Endothelial cell of umbilical vein (primary cell): ENCODE measurements around the gene C1orf52. TPM values are rescaled to one million over a fixed set of nuclear protein-coding genes. Genes with fewer than 3 reads are reported as not detected.

ENCODE experiments used
- BruUV-seq: library from RNA; stranded (reverse); fragments of 400-500 nt; replicated peaks from 2 replicates; lab custom pipeline; 2021; lab: Mats Ljungman, UMichigan
- CTCF ChIA-PET: fragments of 300-600, 350-600 bp; sonication (Branson Sonifier 250); formaldehyde crosslinking; loops from one replicate; lab custom pipeline; 2021; ENCODE audit warnings: antibody characterized with exemption, inconsistent platforms; lab: Charles Lee
- POLR2A ChIA-PET: fragments of 300-600, 350-600 bp; sonication (Branson Sonifier 250); formaldehyde crosslinking; loops from one replicate; lab custom pipeline; 2021; ENCODE audit warnings: antibody characterized with exemption, inconsistent platforms; lab: Charles Lee
- DNase-seq: peaks from one replicate; pipeline ENCODE4 v3.0.0-alpha.2; 2011; ENCODE audit warnings: low read depth, low spot score
- FAIRE-seq: peaks from 2 replicates; lab custom pipeline; 2011; peaks lifted over from hg19 to GRCh38; lab: Jason Lieb, UNC
- H2AFZ ChIP-seq: 2 replicates; pipeline ENCODE4 v1.6.0; 2012; ENCODE audit warnings: low read depth, low read length, control low read depth, inconsistent platforms
- H3K27ac ChIP-seq: 2 replicates; pipeline ENCODE4 v1.5.1; 2011; ENCODE audit warnings: low read depth, mild to moderate bottlenecking, control low read depth, low read length, moderate library complexity; ENCODE audit not compliant: insufficient read depth
- H3K27me3 ChIP-seq, 2 experiments: 2 replicates each; pipeline versions ENCODE4 v1.6.0 to v1.6.1; 2011; ENCODE audit warnings: low read length in 2 of 2, mixed read lengths in 1 of 2; ENCODE audit not compliant: control insufficient read depth in 2 of 2, insufficient read depth in 2 of 2
- H3K36me3 ChIP-seq, 2 experiments: 2 replicates in 1 of 2; 3 replicates in 1 of 2; pipeline ENCODE4 v1.5.1; 2011; ENCODE audit warnings: low read length in 2 of 2, mild to moderate bottlenecking in 1 of 2, moderate library complexity in 1 of 2; ENCODE audit not compliant: control insufficient read depth in 2 of 2, insufficient read depth in 2 of 2; ENCODE audit errors: extremely low read depth in 1 of 2
- H3K4me1 ChIP-seq: 3 replicates; pipeline ENCODE4 v1.5.1; 2011; ENCODE audit warnings: mild to moderate bottlenecking, low read length; ENCODE audit not compliant: control insufficient read depth, insufficient read depth; ENCODE audit errors: extremely low read depth
- H3K4me2 ChIP-seq: 2 replicates; pipeline ENCODE4 v1.6.1; 2011; ENCODE audit warnings: low read length, control low read depth, mixed read lengths; ENCODE audit not compliant: insufficient read depth
- H3K4me3 ChIP-seq, 3 experiments: fragments of 200-600 bp in 1 of 3; sonication (generic), shearing (Covaris generic) in 1 of 3; replicated peaks in 1 of 3; 2 replicates each; pipeline ENCODE4 v1.5.1; 2011 to 2016; ENCODE audit warnings: control low read depth in 3 of 3, low read length in 3 of 3, mild to moderate bottlenecking in 2 of 3, inconsistent platforms in 1 of 3, low read depth in 1 of 3, moderate library complexity in 1 of 3; ENCODE audit not compliant: insufficient read depth in 1 of 3
- H3K79me2 ChIP-seq: 2 replicates; pipeline ENCODE4 v1.6.0; 2012; ENCODE audit warnings: low read length, inconsistent platforms; ENCODE audit not compliant: control insufficient read depth, insufficient read depth
- H3K9ac ChIP-seq: replicated peaks from 2 replicates; pipeline ENCODE3; 2011; ENCODE audit warnings: low read length, control low read depth; ENCODE audit not compliant: insufficient read depth; ENCODE audit errors: extremely low read depth
- H3K9me1 ChIP-seq: replicated peaks from 3 replicates; pipeline ENCODE4 v1.6.0; 2011; ENCODE audit warnings: mild to moderate bottlenecking, low read length; ENCODE audit not compliant: control insufficient read depth, insufficient read depth; ENCODE audit errors: extremely low read depth
- H3K9me3 ChIP-seq: replicated peaks from 2 replicates; pipeline ENCODE4 v1.5.1; 2012; ENCODE audit warnings: low read length, inconsistent platforms; ENCODE audit not compliant: control insufficient read depth, insufficient read depth
- H4K20me1 ChIP-seq: replicated peaks from 2 replicates; pipeline ENCODE3; 2011; ENCODE audit warnings: mild to moderate bottlenecking, low read length; ENCODE audit not compliant: control insufficient read depth, insufficient read depth; ENCODE audit errors: extremely low read depth
- CTCF ChIP-seq, 2 donors: IDR thresholded peaks; 1 replicate in 1 of 2; 2 replicates in 1 of 2; pipeline ENCODE4 v1.5.1; 2011; ENCODE audit warnings: low read length in 2 of 2, mild to moderate bottlenecking in 2 of 2, moderate library complexity in 2 of 2, control low read depth in 1 of 2, inconsistent platforms in 1 of 2, low read depth in 1 of 2; ENCODE audit not compliant: insufficient read depth in 1 of 2; ENCODE audit errors: extremely low read depth in 1 of 2
- EZH2 ChIP-seq: IDR thresholded peaks from 2 replicates; pipeline ENCODE4 v1.6.1; 2012; ENCODE audit warnings: borderline replicate concordance, low read depth, mild to moderate bottlenecking, moderate library complexity, low read length, inconsistent platforms; ENCODE audit not compliant: severe bottlenecking
- FOS ChIP-seq: IDR thresholded peaks from 2 replicates; pipeline ENCODE4 v1.6.1; 2011; ENCODE audit warnings: mild to moderate bottlenecking, low read length, moderate library complexity, borderline replicate concordance; ENCODE audit not compliant: insufficient read depth
- GATA2 ChIP-seq: IDR thresholded peaks from 2 replicates; pipeline ENCODE4 v1.7.0; 2011; ENCODE audit warnings: low read depth, mild to moderate bottlenecking, moderate library complexity, mixed read lengths, low read length; ENCODE audit not compliant: insufficient read length, insufficient read depth
- JUN ChIP-seq: IDR thresholded peaks from 2 replicates; pipeline ENCODE4 v1.6.1; 2011; ENCODE audit warnings: borderline replicate concordance, low read depth; ENCODE audit not compliant: insufficient read length, insufficient read depth
- MYC ChIP-seq: IDR thresholded peaks from one replicate; pipeline ENCODE4 v1.6.1; 2011; ENCODE audit warnings: mild to moderate bottlenecking, low read depth, low read length
- POLR2A ChIP-seq: IDR thresholded peaks from 2 replicates; pipeline ENCODE4 v1.6.1; 2012; ENCODE audit warnings: low read depth, mild to moderate bottlenecking, control low read depth, low read length
- POLR2AphosphoS5 ChIP-seq: IDR thresholded peaks from 2 replicates; pipeline ENCODE4 v1.6.1; 2012; ENCODE audit warnings: low read depth, mild to moderate bottlenecking, control low read depth, low read length, moderate library complexity; ENCODE audit not compliant: insufficient read depth
- dilution Hi-C: fragments of 300-500 bp; cut with MboI; formaldehyde crosslinking; loops from one replicate; pipeline ENCODE4 v1.15.0; 2019; ENCODE audit warnings: low sequenced_read_pairs; ENCODE audit not compliant: extremely low pct_ligation_motif_present
- intact Hi-C: fragments of 100-400 bp; cut with micrococcal nuclease; formaldehyde crosslinking; loops from one replicate; pipeline ENCODE4 v1.10.0; 2022
- polyA plus RNA-seq, 4 experiments: library from polyadenylated mRNA; depleted of rRNA in 3 of 4; stranded (reverse) in 3 of 4; unstranded in 1 of 4; fragments of >200 nt; gene quantifications; 2 replicates each; pipeline versions ENCODE4 v1.2.1 to v1.2.3, GENCODE V29; 2011 to 2012; ENCODE audit warnings: missing spikeins in 1 of 4
- total RNA-seq: library from RNA; stranded (reverse); gene quantifications from 2 replicates; pipeline ENCODE4 v1.2.3, GENCODE V29; 2021
- TF ChIP-seq, protein P1 (sequence below): IDR thresholded peaks from 2 replicates; pipeline ENCODE4 v1.6.1; 2011; ENCODE audit not compliant: insufficient read depth, insufficient read length

Gene C1orf52
- total and polyA plus RNA-seq, 2 donors (not counting 3 experiments of a cell fraction or from before 2014, with no cell fraction given): 22.7 to 26.7 TPM

DNA sequence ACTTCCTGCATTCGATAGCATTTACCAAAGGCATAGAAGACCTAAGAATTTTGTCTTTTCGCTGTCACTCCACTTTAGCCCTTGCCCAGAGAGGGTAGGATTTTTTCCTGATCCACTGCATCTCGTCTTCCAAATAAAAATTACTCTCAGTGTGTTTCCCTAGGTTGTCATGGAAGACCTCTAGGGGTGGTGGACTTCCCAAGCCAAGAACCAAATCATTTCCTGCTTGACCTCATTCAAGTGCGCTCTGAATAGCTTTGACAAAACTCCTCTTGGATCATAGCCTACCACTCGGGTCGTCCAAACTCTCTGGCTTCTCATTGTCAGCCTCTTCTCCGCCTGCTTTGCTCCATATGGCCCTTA is 431 bp upstream of the C1orf52 start:
- peak overlapping the region in 2 of 3 experiments; percentile 20 to 82 for H3K4me3 ChIP-seq
- H3K79me2 ChIP-seq: peaks cover 26% of the 10 kb centered on the region
- no peaks in the 10 kb centered on the region for H3K9me1 ChIP-seq
- POLR2A ChIA-PET: interaction anchor here (1.1 to 1.2 kb wide), 3 partner anchors 17 to 321 kb away, joined by 3 to 7 read pairs (median 4); partner anchors contain the start of gene BCL10
- H3K27ac ChIP-seq: peak overlapping the region; percentile 51
- peak overlapping the region; percentile 22 for H2AFZ ChIP-seq
- peaks cover 7 to 20% of the 10 kb centered on the region in 2 experiments for H3K36me3 ChIP-seq
- H3K27me3 ChIP-seq: no peaks in the 10 kb centered on the region
- H3K9ac ChIP-seq: peak overlapping the region; percentile 37
- TF ChIP-seq, protein P1, sequence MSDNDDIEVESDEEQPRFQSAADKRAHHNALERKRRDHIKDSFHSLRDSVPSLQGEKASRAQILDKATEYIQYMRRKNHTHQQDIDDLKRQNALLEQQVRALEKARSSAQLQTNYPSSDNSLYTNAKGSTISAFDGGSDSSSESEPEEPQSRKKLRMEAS: no peak
- no peak for TF ChIP-seq POLR2AphosphoS5
- TF ChIP-seq MYC: no peak
- no peak for TF ChIP-seq FOS
- TF ChIP-seq CTCF (IDR thresholded peaks at IDR 0.05; ENCODE audit: extremely low read depth in 1 of 2, insufficient read depth in 1 of 2, low read depth in 1 of 2, low read length in 2 of 2): no peak
- no peak for TF ChIP-seq POLR2A
- TF ChIP-seq EZH2: no peak
- TF ChIP-seq JUN: no peak
- TF ChIP-seq GATA2: no peak
- peak overlapping the region; percentile 45 for H3K4me2 ChIP-seq
- DNase-seq (no peak), FAIRE-seq (peak; percentile 28)
- no peaks in the 10 kb centered on the region for H4K20me1 ChIP-seq
- no peaks in the 10 kb centered on the region for H3K9me3 ChIP-seq
- intact Hi-C loops (loop anchor here (1.0 to 5.0 kb wide), 6 partner anchors 15 to 432 kb away; partner anchors contain the start of gene SYDE2), dilution Hi-C loops (no loop called here)
- BruUV-seq: TSS peak; percentile 85
- CTCF ChIA-PET: interaction anchor here (0.6 to 15.6 kb wide), 28 partner anchors 9 to 448 kb away, joined by 3 to 520 read pairs (median 4); partner anchors contain the start of genes BCL10, SYDE2 and ZNHIT6
- peaks cover 29% of the 10 kb centered on the region for H3K4me1 ChIP-seq
